Mammary epithelial cell (primary cell): ENCODE data around the gene ABR.

Experiments
- EZH2 ChIP-seq: IDR thresholded peaks from 2 replicates; pipeline ENCODE4 v1.6.1; 2012; ENCODE audit warnings: low read length, inconsistent platforms, borderline replicate concordance
- TF ChIP-seq, protein P1 (sequence below), 2 donors: IDR thresholded peaks in 1 of 2; conservative IDR thresholded peaks in 1 of 2; 2 replicates each; pipeline ENCODE4 v1.5.1; 2011 to 2012; ENCODE audit warnings: inconsistent platforms in 2 of 2, low read length in 2 of 2, mild to moderate bottlenecking in 2 of 2, control low read depth in 1 of 2, low read depth in 1 of 2; ENCODE audit not compliant: insufficient read depth in 1 of 2; ENCODE audit errors: extremely low read depth in 1 of 2

DNA sequence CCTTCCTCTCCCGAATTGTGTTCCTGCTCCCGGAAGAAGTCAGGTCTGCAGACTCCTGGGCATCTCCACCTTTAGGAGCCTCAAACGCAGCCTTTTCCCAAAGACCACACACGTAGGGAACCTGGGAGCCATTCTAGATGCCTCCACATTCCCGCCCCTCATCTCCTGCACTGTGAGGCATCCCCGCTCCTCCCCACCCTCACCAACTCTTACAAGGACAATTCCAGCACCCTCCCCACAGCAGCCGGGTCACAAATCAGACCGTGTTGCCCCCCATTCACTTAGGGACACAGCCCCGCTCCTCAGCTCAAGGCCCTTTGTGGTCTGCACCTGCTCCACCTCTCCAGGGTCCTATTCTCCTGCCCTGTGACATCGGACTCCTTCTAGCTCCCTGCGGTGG is 49.6 kb downstream of the ABR start:
- TF ChIP-seq, protein P1, sequence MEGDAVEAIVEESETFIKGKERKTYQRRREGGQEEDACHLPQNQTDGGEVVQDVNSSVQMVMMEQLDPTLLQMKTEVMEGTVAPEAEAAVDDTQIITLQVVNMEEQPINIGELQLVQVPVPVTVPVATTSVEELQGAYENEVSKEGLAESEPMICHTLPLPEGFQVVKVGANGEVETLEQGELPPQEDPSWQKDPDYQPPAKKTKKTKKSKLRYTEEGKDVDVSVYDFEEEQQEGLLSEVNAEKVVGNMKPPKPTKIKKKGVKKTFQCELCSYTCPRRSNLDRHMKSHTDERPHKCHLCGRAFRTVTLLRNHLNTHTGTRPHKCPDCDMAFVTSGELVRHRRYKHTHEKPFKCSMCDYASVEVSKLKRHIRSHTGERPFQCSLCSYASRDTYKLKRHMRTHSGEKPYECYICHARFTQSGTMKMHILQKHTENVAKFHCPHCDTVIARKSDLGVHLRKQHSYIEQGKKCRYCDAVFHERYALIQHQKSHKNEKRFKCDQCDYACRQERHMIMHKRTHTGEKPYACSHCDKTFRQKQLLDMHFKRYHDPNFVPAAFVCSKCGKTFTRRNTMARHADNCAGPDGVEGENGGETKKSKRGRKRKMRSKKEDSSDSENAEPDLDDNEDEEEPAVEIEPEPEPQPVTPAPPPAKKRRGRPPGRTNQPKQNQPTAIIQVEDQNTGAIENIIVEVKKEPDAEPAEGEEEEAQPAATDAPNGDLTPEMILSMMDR (conservative IDR thresholded peaks at IDR 0.05 in 1 of 2, IDR thresholded peaks at IDR 0.05 in 1 of 2; ENCODE audit: extremely low read depth in 1 of 2, insufficient read depth in 1 of 2, low read depth in 1 of 2, low read length in 2 of 2) = no peak
- no peak for TF ChIP-seq EZH2
